Measurements from ENCODE around the gene SPATA45. TPM values are rescaled to one million over a fixed set of nuclear protein-coding genes. Genes with fewer than 3 reads are reported as not detected.

SPATA45 gene
- total RNA-seq, 1 experiment from 2014 or later = 0.68 TPM

GRCh38 chr1:212873518-212873917 is 26.1 kb upstream of the SPATA45 start:
- no peak for DNase-seq
- Histone ChIP-seq H3K9ac (ENCODE audit: extremely low read depth, insufficient read length, low read length) (no peak overlapping the region), H3K79me2 (ENCODE audit: insufficient read depth, low read length) (peaks cover 2% of the 10 kb centered on the region; the same call in 1 of the 2 replicates), H2BK5ac (ENCODE audit: insufficient read length, low read length) (no peak overlapping the region), H2BK15ac (ENCODE audit: low read depth, low read length) (no peak overlapping the region), H4K8ac (replicated peaks; ENCODE audit: insufficient read length, low read depth, low read length) (no peak overlapping the region), H2BK120ac (ENCODE audit: low read depth, low read length, poor library complexity, severe bottlenecking) (no peak overlapping the region), H3K14ac (ENCODE audit: insufficient read depth, low read length) (no peak overlapping the region), H3K9me3 (ENCODE audit: control insufficient read depth, low read depth, low read length) (no peaks in the 10 kb centered on the region), H3K4ac (ENCODE audit: low read depth, low read length) (no peak overlapping the region), H3K27me3 (ENCODE audit: insufficient read depth, low read length) (no peaks in the 10 kb centered on the region), H3K23ac (ENCODE audit: insufficient read length, low read depth, low read length) (no peak overlapping the region), H3K23me2 (ENCODE audit: insufficient read length, low read depth, low read length, poor library complexity, severe bottlenecking) (no peaks in the 10 kb centered on the region), H3T11ph (ENCODE audit: low read length) (no peak overlapping the region), H4K91ac (ENCODE audit: insufficient read length, low read depth, low read length) (no peak overlapping the region), H2BK12ac (ENCODE audit: insufficient read length, low read depth, low read length) (no peak overlapping the region), H2AFZ (ENCODE audit: low read length) (no peak overlapping the region), H3K56ac (ENCODE audit: insufficient read length, low read depth, low read length) (no peak overlapping the region), H2BK20ac (ENCODE audit: low read depth, low read length, poor library complexity, severe bottlenecking) (no peak overlapping the region), H3K4me2 (ENCODE audit: insufficient read depth, insufficient read length, low read length) (no peak overlapping the region), H4K20me1 (ENCODE audit: control insufficient read depth, insufficient read depth, insufficient read length) (no peaks in the 10 kb centered on the region), H3K4me1 (ENCODE audit: insufficient read depth, low read length) (no peaks in the 10 kb centered on the region), H3K18ac (ENCODE audit: insufficient read length, low read depth, low read length) (no peak overlapping the region), H4K5ac (ENCODE audit: insufficient read length, low read depth, low read length) (no peak overlapping the region), H3K79me1 (ENCODE audit: insufficient read depth, low read depth, low read length, poor library complexity, severe bottlenecking) (peaks cover 3% of the 10 kb centered on the region), H2AK5ac (ENCODE audit: insufficient read length, low read length) (no peak overlapping the region), H3K27ac (ENCODE audit: insufficient read length, low read depth, low read length) (no peak overlapping the region)
- TF ChIP-seq, protein P1, sequence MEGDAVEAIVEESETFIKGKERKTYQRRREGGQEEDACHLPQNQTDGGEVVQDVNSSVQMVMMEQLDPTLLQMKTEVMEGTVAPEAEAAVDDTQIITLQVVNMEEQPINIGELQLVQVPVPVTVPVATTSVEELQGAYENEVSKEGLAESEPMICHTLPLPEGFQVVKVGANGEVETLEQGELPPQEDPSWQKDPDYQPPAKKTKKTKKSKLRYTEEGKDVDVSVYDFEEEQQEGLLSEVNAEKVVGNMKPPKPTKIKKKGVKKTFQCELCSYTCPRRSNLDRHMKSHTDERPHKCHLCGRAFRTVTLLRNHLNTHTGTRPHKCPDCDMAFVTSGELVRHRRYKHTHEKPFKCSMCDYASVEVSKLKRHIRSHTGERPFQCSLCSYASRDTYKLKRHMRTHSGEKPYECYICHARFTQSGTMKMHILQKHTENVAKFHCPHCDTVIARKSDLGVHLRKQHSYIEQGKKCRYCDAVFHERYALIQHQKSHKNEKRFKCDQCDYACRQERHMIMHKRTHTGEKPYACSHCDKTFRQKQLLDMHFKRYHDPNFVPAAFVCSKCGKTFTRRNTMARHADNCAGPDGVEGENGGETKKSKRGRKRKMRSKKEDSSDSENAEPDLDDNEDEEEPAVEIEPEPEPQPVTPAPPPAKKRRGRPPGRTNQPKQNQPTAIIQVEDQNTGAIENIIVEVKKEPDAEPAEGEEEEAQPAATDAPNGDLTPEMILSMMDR (conservative IDR thresholded peaks at IDR 0.05) = no peak
- peaks cover 65 to 88% (median 77%) of the 10 kb centered on the region in 3 experiments for H3K36me3 Mint-ChIP-seq (ENCODE audit: insufficient read depth in 1 of 3, low read depth in 3 of 3)
- WGBS (ENCODE audit: extremely low coverage, insufficient read length, low lambda C conversion rate) = no CpG with 5 or more reads among the region's 2 CpGs
- peaks cover 2 to 9% of the 10 kb centered on the region in 2 experiments; a peak in 2 of 4 replicates for H3K4me1 Mint-ChIP-seq
- H3K9me3 Mint-ChIP-seq = no peaks in the 10 kb centered on the region; a peak in 2 of 5 replicates
- H3K27me3 Mint-ChIP-seq (ENCODE audit: low read depth) = no peaks in the 10 kb centered on the region
- H3K4me3 Mint-ChIP-seq = no peak overlapping the region
- H3K27ac Mint-ChIP-seq = peak overlapping the region in 1 of 3 experiments; percentile 89; a peak in 3 of 7 replicates
